ENCODE data around the gene FAM89B.
"Not testable (repeated sequence)": the region's sequence is repeated elsewhere in the genome, so short reads cannot be mapped to it uniquely, and the experiment has no call there.

Gene FAM89B

GRCh38 chr11:65572356-65573051, at the start of gene FAM89B:
FAM89B (plus strand) TSS chr11:65572538; CDS start chr11:65572670, 132 bp downstream.
- peak; percentile 67 for DNase-seq

DNA sequence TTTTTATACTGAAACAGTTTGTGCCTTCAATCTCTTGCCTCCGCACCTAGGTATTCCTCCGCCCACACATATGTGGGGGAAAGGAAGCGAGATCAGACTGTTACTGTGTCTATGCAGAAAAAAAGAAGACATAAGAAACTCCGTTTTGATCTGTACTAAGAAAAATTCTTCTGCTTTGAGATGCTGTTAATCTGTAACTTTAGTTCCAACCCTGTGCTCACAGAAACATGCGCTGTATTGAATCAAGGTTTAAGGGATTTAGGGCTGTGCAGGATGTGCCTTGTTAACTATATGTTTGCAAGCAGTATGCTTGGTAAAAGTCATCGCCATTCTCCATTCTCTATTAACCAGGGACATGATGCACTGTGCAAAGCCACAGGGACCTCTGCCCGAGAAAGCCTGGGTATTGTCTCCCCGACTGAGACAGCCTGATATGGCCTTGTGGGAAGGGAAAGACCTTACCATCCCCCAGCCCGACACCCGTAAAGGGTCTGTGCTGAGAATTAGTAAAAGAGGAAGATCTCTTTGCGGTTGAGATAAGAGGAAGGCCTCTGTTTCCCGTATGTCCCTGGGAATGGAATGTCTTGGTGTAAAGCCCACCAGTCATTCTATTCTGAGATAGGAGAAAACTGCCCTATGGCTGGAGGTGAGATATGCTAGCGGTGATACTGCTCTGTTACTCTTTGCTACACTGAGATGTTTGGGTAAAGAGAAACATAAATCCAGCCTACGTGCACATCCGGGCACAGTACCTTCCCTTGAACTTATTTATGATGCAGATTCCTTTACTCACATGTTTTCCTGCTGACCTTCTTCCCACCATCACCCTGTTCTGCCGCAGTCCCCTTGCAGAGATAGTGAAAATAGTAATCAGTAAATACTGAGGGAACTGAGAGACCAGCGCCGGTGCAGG, 49.4 kb upstream of the FAM89B start:
- DNase-seq: not testable (repeated sequence)

DNA sequence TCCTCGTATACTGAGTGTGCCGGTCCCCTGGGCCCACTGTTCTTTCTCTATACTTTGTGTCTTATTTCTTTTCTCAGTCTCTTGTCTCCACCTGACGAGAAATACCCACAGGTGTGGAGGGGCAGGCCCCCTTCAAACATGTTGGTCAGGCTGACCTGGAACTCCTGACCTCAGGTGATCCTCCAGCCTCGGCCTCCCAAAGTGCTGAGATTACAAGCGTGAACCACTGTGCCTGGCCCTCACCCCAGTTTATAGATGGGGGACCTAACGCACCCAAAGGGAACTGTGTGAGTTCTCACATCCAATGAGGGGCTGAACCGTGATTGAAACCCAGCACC, 48.7 kb upstream of the FAM89B start:
- not testable (repeated sequence) for DNase-seq

DNA sequence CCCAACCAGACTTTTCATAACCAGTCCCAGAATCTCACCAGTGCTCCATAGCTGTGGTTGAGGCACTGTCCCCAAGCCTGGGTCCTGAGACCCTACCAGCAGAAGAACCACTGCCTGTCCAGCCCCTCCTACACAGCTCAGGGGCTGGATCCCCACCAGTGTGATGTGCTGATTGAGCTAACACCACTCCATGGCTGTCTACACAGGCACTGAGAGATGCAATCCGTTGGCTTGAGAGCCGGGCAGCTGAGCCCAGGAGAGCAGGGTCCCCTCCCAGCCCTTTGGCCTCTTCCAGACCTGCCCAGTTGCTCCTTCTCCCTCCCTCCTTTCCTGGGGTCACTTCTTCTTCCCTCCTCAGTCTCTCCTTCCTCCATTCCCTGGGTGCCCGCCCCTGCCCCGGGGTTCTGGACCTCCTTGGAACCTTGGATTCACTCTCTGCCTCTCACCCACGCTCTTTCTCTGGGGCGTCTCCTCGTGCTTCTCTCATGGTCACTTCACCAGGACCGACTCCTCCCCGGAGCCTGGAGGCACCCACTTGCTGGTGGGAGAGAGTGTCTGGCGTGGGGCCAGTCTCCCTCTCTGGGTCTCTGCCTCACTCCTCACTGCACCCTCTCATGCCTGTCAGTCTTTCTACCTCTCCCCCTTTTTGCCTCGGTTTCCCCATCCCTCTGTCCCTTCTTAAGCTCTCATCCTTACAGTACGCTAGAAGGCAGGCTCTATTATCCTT, 48.2 kb upstream of the FAM89B start:
- no peak for DNase-seq

DNA sequence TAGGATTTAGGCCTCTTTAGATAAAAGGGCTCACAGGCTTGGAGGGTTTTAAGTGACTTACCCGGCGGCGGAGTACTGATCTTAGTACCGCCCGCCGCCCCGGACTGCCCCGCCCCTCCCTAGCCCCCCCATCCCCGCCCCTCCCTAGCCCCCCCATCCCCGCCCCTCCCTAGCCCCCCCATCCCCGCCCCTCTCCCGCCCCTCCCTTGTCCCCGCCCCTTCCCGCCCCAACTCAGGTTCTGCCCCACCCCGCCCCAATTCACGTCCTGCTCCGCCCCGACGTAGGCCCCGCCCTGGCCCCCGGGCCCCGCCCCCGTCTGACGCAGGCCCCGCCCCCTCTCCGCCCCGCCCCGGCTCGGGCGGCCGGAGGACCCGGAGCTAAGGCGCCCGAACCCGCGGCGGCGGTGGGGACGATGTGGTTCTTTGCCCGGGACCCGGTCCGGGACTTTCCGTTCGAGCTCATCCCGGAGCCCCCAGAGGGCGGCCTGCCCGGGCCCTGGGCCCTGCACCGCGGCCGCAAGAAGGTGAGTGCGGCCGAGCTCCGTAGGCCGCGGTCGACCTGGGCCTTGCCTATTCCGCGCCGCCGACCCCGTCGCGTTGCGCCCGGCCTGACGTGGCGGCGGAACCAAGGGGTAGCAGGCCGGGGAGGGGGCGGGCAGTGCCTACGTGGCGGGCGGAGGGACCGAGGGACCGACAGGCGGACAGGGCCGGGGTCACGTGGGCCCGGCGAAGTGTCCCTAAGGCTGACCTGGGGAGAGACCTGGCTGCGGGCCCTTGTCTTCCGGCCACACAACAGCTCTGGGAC, 47.4 kb upstream of the FAM89B start, which contains the start of gene SCYL1:
TSS of gene SCYL1 (plus strand) at position 343 of the 805 bp plus-strand sequence. CDS start at position 414, 71 bp downstream.
- peak; percentile 65 for DNase-seq

DNA sequence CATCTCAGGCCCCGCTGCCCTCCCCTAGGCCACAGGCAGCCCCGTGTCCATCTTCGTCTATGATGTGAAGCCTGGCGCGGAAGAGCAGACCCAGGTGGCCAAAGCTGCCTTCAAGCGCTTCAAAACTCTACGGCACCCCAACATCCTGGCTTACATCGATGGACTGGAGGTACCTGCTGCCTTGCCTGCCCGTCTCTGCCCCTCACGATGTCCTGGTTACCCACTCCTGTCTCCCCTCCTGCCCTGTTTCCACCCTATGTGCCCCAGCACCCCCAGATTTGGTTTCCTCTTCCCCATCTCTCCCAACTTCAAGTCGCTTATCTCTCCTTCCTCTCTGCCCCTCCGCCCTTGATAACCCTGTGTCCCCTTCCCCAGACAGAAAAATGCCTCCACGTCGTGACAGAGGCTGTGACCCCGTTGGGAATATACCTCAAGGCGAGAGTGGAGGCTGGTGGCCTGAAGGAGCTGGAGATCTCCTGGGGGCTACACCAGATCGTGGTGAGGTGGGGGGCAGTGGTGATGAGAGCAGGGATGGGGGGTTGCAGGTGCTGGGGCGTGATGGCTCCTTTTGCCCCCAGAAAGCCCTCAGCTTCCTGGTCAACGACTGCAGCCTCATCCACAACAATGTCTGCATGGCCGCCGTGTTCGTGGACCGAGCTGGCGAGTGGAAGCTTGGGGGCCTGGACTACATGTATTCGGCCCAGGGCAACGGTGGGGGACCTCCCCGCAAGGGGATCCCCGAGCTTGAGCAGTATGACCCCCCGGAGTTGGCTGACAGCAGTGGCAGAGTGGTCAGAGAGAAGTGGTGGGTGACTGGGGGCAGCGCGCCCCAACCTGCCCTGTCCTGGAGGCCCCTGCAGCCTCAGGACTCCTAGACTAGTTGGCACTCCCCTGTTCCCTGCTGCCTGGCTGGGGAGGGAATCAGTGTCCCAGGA, 46.5 kb upstream of the FAM89B start:
- no peak for DNase-seq

- DNase-seq: no peak
These were observed 45.6 kb upstream of the FAM89B start for GRCh38 chr11:65526744-65527143.

DNA sequence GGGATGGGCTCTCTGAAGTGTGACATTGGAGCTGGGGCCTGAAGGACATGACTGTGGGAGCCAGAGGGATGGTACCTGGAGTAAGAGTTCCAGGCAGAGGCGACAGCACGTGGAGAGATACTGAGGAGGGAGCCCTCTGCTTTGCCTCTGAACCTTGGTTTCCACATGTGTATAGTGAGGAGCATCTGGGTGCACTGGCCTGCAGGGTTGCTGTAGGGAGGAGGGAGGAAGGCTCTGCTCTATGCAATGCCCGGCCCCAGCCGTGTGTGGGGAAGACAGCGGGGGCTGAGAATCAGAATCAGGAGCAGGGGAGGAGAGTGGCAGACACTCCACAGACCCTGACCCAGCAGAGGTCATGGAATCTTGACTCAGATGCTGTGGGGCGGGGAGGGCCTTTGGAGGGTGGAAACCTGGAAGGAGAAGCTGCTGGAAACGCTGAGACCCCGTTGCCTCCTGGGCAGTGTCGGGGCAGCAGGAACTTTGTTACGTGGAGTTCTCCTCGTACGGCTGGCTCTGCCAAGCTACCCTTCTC, 43.5 kb upstream of the FAM89B start:
- no peak for DNase-seq

DNA sequence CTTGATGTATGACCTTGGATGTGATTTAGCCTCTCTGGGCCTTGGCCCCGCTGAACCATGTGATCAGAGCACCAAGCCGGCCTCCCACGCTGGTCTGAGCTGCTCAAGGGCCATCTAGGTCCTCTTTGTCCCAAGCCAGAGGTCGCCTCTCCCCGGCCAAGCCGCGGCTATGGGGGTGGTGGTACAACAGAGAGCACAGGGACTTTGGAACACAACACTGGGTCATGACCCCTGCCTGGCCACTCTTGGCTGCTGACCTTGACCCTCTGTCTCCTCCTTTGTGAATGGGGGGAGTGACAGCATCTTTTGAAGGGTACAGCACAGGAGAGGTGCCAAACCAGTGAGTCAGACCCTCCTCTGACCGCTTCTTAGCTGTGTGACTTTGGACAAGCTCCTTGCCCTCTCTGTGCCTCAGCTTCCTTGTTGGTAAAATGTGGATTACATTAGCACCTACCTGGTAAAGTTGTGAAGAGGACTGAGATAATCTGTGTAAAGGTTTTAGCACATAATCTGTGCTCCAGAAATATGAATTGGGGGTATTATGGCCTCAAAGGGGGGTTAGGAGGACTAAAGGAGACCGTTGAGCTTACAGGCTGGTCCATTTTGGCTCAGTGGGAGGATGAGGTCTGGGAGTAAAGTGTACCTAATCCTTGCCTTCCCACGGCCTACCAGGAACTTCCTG, 42.7 kb upstream of the FAM89B start:
- DNase-seq: no peak

DNA sequence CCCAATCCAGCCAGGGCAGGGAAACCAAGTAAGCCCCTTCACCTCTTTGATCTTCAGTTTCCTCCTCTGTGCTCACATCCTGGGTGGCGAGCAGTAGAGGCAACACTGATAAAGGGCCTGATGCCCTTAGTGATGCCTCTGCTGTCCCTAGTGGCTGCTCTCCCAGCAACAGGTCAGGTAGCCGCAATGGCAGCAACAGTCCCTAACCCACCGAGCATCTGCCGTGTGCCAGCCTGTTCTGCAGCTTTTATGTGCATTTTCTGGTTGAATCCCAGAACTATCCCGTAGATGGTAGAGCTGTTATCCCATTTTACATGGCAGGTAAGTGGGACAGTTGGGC, 42.2 kb upstream of the FAM89B start:
- DNase-seq: no peak

DNA sequence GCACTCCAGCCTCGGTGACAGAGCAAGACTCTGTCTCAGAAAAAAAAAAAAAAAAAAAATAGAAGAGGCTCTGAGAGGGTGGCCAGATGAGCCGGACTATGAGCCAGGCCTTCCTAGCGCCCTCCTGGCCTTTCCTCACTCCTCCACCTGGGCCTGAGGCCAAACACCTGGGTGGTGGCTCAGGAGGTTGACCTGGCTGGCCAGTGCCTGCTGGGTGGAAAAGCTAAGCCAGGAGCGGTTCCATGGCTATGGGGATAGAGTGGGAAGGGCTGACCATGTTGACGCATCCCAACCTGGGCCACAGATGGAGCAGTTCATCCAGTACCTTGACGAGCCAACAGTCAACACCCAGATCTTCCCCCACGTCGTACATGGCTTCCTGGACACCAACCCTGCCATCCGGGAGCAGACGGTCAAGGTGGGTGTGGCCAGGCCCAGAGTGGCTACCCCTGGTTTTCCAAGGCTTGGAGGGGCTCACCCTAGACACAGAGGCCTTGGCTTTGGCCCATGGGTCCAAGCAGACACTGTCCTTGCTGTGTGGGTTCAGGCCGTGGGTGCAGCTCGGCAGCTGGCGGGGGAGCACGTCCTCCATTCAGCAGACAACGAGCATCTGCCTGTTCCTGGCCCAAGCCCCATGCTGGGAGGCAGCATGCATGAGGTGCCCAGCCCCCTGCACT, 39.8 kb upstream of the FAM89B start:
- DNase-seq: no peak

- DNase-seq: no peak
These were observed 37.2 kb upstream of the FAM89B start for GRCh38 chr11:65535102-65535501.

DNA sequence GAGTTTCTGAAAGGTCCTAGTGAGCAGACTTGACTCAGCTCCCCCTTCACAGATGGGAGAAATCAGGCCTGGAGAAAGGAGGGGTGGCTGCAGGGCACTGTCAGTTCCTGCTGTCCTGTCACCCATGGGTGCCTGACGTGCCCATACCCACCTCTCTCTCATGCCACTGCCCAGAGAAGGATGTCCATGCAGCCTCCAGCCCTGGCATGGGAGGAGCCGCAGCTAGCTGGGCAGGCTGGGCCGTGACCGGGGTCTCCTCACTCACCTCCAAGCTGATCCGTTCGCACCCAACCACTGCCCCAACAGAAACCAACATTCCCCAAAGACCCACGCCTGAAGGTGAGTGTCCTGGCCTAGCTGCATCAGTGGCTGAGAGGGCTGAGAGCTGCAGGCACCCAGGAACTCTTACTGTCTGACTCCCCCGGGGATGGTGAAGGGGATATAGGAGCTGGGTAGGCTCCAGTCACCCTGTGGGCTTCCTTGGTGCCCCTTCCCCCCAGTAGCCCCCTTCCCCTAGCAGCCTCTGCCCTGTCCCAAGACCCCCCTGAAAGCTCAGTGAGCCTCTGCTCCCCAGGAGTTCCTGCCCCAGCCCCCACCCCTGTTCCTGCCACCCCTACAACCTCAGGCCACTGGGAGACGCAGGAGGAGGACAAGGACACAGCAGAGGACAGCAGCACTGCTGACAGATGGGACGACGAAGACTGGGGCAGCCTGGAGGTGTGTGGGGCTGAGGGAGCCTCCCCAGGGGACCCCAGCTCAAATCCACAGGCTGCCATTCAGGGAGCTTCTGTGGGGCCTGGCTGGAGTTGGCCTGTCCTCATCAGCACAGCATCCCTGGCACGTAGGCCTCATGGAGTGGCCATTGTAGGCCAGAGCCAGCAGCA, 35.7 kb upstream of the FAM89B start:
- no peak for DNase-seq

DNA sequence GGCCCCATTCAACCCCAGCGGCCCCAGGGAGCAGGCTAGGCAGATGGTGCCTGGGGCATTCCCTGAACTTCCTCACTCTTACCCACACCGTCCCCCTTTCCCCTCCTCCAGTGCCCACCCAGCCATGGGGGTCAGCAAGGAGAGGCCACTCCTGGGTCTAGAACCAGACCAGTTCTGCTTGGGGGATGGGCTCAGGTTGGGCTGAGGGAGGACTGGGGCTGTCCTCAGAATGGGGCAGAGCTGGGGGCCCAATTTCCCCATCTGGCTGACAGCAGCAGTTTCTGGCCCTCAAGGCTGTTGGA, 35.1 kb upstream of the FAM89B start:
- no peak for DNase-seq

DNA sequence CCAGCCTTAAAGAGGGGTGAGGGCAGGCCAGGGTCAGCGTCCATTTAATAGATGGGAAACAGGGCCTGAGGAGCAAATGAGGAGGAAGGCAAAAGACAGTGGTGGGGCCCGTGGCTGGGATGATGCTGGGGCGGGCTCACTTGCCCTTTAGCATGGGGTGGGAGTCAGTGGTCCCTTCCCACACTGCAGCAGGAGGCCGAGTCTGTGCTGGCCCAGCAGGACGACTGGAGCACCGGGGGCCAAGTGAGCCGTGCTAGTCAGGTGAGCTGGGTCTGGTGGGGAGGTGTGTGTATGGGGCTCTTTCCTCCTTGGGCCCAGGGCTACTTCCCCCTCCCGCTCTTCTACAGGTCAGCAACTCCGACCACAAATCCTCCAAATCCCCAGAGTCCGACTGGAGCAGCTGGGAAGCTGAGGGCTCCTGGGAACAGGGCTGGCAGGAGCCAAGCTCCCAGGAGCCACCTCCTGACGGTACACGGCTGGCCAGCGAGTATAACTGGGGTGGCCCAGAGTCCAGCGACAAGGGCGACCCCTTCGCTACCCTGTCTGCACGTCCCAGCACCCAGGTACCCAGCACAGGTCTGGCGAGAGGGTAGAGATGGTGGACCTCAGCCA, 34.6 kb upstream of the FAM89B start:
- DNase-seq: no peak

DNA sequence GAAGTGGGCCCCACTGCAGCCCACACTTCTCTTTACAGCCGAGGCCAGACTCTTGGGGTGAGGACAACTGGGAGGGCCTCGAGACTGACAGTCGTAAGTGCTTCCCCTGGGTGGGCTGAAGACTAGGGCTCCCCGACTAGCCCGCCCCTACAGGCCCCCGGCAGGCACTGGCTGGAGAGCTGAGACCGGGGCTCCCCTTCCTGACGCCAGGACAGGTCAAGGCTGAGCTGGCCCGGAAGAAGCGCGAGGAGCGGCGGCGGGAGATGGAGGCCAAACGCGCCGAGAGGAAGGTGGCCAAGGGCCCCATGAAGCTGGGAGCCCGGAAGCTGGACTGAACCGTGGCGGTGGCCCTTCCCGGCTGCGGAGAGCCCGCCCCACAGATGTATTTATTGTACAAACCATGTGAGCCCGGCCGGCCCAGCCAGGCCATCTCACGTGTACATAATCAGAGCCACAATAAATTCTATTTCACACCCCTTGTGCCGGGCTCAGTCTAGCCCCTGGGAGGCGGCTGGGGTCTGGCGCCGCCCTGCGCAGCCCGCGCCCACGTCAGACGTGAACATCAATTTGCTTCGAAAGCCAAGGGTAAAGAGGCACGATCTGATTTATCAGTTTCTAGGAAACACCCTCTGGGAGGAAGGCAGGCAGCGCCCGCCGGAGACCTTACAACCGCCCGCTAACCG, 34.0 kb upstream of the FAM89B start:
- no peak for DNase-seq

- DNase-seq: no peak
These were observed 33.2 kb upstream of the FAM89B start for GRCh38 chr11:65538915-65539743.
